Measurements from ENCODE around the gene PRRT1.

Gene PRRT1

GRCh38 chr6:32167154-32167760 is 15.5 kb upstream of the PRRT1 start:
- H3K4me3 ChIP-seq (ENCODE audit: low read depth in 1 of 2, low read length in 1 of 2), result no peak overlapping the region
- H3K36me3 ChIP-seq, result peaks cover 44% of the 10 kb centered on the region
- no peaks in the 10 kb centered on the region for H3K9me3 ChIP-seq
- H3K27me3 ChIP-seq, result no peaks in the 10 kb centered on the region
- H3K27ac ChIP-seq, result no peak overlapping the region
- H3K4me1 ChIP-seq (ENCODE audit: control insufficient read depth in 1 of 2, insufficient read depth in 1 of 2, low read depth in 1 of 2, low read length in 1 of 2), result no peaks in the 10 kb centered on the region
- no peak for TF ChIP-seq CTCF (IDR thresholded peaks at IDR 0.05)

- no peak for TF ChIP-seq CTCF (IDR thresholded peaks at IDR 0.05)
- no peak overlapping the region for H3K27ac ChIP-seq
- H3K4me3 ChIP-seq (ENCODE audit: low read depth in 1 of 2, low read length in 1 of 2), result no peak overlapping the region
- no peaks in the 10 kb centered on the region for H3K4me1 ChIP-seq (ENCODE audit: control insufficient read depth in 1 of 2, insufficient read depth in 1 of 2, low read depth in 1 of 2, low read length in 1 of 2)
- peaks cover 44% of the 10 kb centered on the region for H3K36me3 ChIP-seq
- H3K9me3 ChIP-seq, result no peaks in the 10 kb centered on the region
- H3K27me3 ChIP-seq, result no peaks in the 10 kb centered on the region
Observed at GRCh38 chr6:32166411-32167061, 14.8 kb upstream of the PRRT1 start.

DNA sequence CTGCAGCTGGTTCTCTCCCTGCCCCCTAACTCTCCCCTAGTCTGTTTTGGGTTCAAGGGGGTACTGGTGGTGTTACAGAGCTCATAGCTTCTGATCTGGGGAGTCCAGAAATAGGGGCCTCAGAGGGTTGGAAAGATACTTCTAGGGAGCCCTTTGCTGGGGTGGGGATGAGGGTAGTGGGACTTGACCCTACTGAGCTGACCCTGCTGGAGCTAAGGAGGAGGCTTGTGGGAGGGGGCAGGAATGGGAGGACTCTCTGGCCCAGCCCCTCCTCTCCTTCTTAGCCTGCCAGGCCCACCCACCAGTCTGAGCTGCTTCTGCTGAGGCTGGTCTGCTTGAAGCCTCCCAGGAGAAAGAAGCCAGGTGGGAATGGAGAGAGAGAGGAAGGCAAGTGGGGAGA is 12.6 kb upstream of the PRRT1 start, which contains the start of gene EGFL8:
Gene EGFL8, plus strand, starts transcription at position 301 of the 400 bp plus-strand sequence. CDS start 1,571 bp downstream, outside the sequence.
- Histone ChIP-seq H3K27me3 (no peaks in the 10 kb centered on the region), H3K4me3 (ENCODE audit: low read depth in 1 of 2, low read length in 1 of 2) (no peak within 1 kb of the TSS), H3K9me3 (no peaks in the 10 kb centered on the region), H3K36me3 (peaks cover 24% of the 10 kb centered on the region), H3K27ac (no peak within 1 kb of the TSS), H3K4me1 (ENCODE audit: control insufficient read depth in 1 of 2, insufficient read depth in 1 of 2, low read depth in 1 of 2, low read length in 1 of 2) (no peaks in the 10 kb centered on the region)
- TF ChIP-seq CTCF (IDR thresholded peaks at IDR 0.05), result no peak

- H3K4me1 ChIP-seq (ENCODE audit: control insufficient read depth in 1 of 2, insufficient read depth in 1 of 2, low read depth in 1 of 2, low read length in 1 of 2), result no peaks in the 10 kb centered on the region
- H3K9me3 ChIP-seq, result no peaks in the 10 kb centered on the region
- H3K4me3 ChIP-seq (ENCODE audit: low read depth in 1 of 2, low read length in 1 of 2), result no peak overlapping the region
- peaks cover 18% of the 10 kb centered on the region for H3K36me3 ChIP-seq
- no peaks in the 10 kb centered on the region for H3K27me3 ChIP-seq
- no peak overlapping the region for H3K27ac ChIP-seq
- no peak for TF ChIP-seq CTCF (IDR thresholded peaks at IDR 0.05)
Observed at GRCh38 chr6:32163559-32164258, 12.0 kb upstream of the PRRT1 start.

- Histone ChIP-seq H3K4me3 (ENCODE audit: low read depth in 1 of 2, low read length in 1 of 2) (no peak overlapping the region), H3K27ac (no peak overlapping the region), H3K36me3 (no peaks in the 10 kb centered on the region), H3K9me3 (no peaks in the 10 kb centered on the region), H3K27me3 (peaks cover 23% of the 10 kb centered on the region), H3K4me1 (ENCODE audit: control insufficient read depth in 1 of 2, insufficient read depth in 1 of 2, low read depth in 1 of 2, low read length in 1 of 2) (peaks cover 15 to 17% of the 10 kb centered on the region in 2 experiments)
- TF ChIP-seq CTCF (IDR thresholded peaks at IDR 0.05), result no peak
Observed at GRCh38 chr6:32158052-32158451, 6.3 kb upstream of the PRRT1 start.
